LNCAP (cell line): ENCODE results near the gene MOV10L1.

ENCODE experiments used
- CTCF ChIP-seq: fragments of 450-650 bp; IDR thresholded peaks from 2 replicates; pipeline ENCODE4 v1.5.1; 2017; ENCODE audit warnings: mild to moderate bottlenecking

MOV10L1 gene

GRCh38 chr22:50070366-50070765 lies 19.4 kb upstream of the MOV10L1 start:
- no peak for TF ChIP-seq CTCF

- no peak for TF ChIP-seq CTCF
Observed at GRCh38 chr22:50071432-50072166, 18.2 kb upstream of the MOV10L1 start.

- no peak for TF ChIP-seq CTCF
Observed at GRCh38 chr22:50072167-50072555, 17.6 kb upstream of the MOV10L1 start.

- TF ChIP-seq CTCF, result no peak
Observed at GRCh38 chr22:50072714-50073538, 16.9 kb upstream of the MOV10L1 start.

GRCh38 chr22:50074056-50074455 lies 15.8 kb upstream of the MOV10L1 start:
- TF ChIP-seq CTCF, result no peak

- TF ChIP-seq CTCF, result no peak
Observed at GRCh38 chr22:50074551-50075530, 15.0 kb upstream of the MOV10L1 start.
